Right lobe of liver (tissue), 4 donors: Measurements from ENCODE around the gene EPHA8.

Source experiments
- POLR2A ChIP-seq: fragments of 450-650 bp; IDR thresholded peaks from one replicate; pipeline ENCODE4 v1.6.1; 2017; ENCODE audit warnings: antibody characterized with exemption, mild to moderate bottlenecking
- TF ChIP-seq, protein P1 (sequence below), 4 donors: fragments of 200-600 bp in 3 of 4; fragments of 450-650 bp in 1 of 4; IDR thresholded peaks; one replicate each; pipeline versions ENCODE4 v1.5.1 to v1.8.0; 2016 to 2022; ENCODE audit warnings: antibody characterized with exemption in 4 of 4, mild to moderate bottlenecking in 2 of 4
- donor health status: DM: no; HTN: no; CAD: no.
- donor health status: DM: no; HTN: no; CAD: no.
- donor health status: DM: no; HTN: yes; CAD: no.

DNA sequence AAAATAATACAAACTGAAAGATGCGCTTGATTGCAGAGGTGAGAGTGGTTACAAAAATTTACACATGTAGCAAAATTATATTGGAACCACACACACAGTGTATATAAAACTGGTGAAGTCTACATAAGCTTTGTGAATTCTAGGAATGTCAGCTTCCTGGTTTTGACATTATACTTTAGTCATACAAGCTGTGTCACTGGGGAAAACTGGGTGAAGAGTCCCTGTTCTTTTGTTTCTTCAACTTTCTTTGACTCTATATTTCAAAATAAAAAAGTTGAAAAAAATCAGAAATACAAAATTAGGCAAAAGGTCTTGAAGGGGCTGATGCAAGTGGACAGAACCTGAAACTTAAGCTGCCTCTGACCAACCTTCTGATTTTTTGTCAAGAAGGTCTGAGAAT, 83.1 kb downstream of the EPHA8 start:
- TF ChIP-seq POLR2A: no peak
- TF ChIP-seq, protein P1, sequence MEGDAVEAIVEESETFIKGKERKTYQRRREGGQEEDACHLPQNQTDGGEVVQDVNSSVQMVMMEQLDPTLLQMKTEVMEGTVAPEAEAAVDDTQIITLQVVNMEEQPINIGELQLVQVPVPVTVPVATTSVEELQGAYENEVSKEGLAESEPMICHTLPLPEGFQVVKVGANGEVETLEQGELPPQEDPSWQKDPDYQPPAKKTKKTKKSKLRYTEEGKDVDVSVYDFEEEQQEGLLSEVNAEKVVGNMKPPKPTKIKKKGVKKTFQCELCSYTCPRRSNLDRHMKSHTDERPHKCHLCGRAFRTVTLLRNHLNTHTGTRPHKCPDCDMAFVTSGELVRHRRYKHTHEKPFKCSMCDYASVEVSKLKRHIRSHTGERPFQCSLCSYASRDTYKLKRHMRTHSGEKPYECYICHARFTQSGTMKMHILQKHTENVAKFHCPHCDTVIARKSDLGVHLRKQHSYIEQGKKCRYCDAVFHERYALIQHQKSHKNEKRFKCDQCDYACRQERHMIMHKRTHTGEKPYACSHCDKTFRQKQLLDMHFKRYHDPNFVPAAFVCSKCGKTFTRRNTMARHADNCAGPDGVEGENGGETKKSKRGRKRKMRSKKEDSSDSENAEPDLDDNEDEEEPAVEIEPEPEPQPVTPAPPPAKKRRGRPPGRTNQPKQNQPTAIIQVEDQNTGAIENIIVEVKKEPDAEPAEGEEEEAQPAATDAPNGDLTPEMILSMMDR (IDR thresholded peaks at IDR 0.05): no peak
